Gastroesophageal sphincter (tissue), 3 donors: Measurements from ENCODE around the gene ANKRD34A.

Source experiments
- CTCF ChIP-seq, 4 experiments: fragments of 200-600 bp in 2 of 4; fragments of 450-650 bp in 2 of 4; sonication (generic) in 1 of 4; IDR thresholded peaks; one replicate each; pipeline ENCODE4 v1.5.1; 2017 to 2019; ENCODE audit warnings: antibody characterized with exemption in 4 of 4, mild to moderate bottlenecking in 2 of 4, moderate library complexity in 2 of 4
- EP300 ChIP-seq: sonication (generic); formaldehyde crosslinking; IDR thresholded peaks from one replicate; pipeline ENCODE4 v1.6.1; 2017; ENCODE audit warnings: antibody characterized with exemption, mild to moderate bottlenecking
- POLR2A ChIP-seq, 2 donors: fragments of 450-650 bp; IDR thresholded peaks; one replicate each; pipeline ENCODE4 v1.6.1; 2017; ENCODE audit warnings: antibody characterized with exemption in 2 of 2, mild to moderate bottlenecking in 2 of 2, moderate library complexity in 1 of 2

DNA sequence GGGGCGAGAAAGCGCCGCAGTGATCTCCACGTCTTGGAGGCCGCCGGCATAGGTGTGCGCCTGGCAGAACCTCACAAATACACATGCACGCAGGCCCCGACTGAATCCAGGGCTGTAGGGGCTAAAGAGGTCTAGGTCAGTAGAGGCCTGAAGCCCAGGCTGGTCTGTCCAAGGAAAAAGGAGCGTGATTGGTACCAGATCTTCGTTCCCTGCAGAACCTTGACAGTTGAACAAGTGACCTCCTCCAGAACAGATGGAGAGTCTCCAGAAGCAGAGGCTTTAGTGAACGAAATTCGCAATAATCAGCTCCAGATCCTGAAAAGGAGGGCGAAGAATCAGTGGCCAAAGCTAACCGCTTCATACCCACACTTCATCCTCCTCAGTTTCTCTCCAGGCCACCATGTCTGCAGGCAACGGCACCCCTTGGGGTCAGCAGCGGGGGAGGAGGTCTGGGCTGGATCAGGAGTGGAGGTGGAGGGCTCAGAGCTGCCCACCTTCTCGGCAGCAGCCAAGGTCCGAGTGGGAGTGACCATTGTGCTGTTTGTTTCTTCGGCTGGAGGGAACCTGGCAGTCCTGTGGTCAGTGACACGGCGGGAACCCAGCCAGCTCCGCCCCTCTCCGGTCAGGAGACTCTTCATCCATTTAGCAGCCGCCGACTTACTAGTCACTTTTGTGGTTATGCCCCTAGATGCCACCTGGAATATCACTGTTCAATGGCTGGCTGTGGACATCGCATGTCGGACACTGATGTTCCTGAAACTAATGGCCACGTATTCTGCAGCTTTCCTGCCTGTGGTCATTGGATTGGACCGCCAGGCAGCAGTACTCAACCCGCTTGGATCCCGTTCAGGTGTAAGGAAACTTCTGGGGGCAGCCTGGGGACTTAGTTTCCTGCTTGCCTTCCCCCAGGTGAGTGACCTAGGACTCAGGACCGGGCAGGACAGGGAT is 45.1 kb downstream of the ANKRD34A start:
- TF ChIP-seq POLR2A (IDR thresholded peaks at IDR 0.05) = no peak
- no peak for TF ChIP-seq EP300
- no peak for TF ChIP-seq CTCF (IDR thresholded peaks at IDR 0.05)
